Calu3 (cell line): ENCODE results near the gene CPNE6. TPM values are rescaled to one million over a fixed set of nuclear protein-coding genes. Genes with fewer than 3 reads are reported as not detected.

ENCODE experiments used
- BruUV-seq: library from RNA; stranded (reverse); fragments of 400-500 nt; replicated peaks from 2 replicates; lab custom pipeline; 2021; lab: Mats Ljungman, UMichigan
- CTCF ChIA-PET: fragments of 300-600 bp; sonication (Branson Sonifier 250); formaldehyde crosslinking; loops from one replicate; lab custom pipeline; 2022; ENCODE audit warnings: antibody characterized with exemption; lab: Charles Lee
- DNase-seq: peaks from one replicate; pipeline ENCODE4 v3.0.0; 2022
- H3K27ac Mint-ChIP-seq: one replicate; pipeline ENCODE4 v1.8.0; 2022; ENCODE audit warnings: mixed read lengths; ENCODE audit not compliant: unreplicated experiment
- H3K27me3 Mint-ChIP-seq: one replicate; pipeline ENCODE4 v1.8.0; 2022; ENCODE audit warnings: mixed read lengths; ENCODE audit not compliant: unreplicated experiment
- H3K36me3 Mint-ChIP-seq: one replicate; pipeline ENCODE4 v1.8.0; 2022; ENCODE audit warnings: mild to moderate bottlenecking, moderate library complexity, mixed read lengths; ENCODE audit not compliant: insufficient read depth, unreplicated experiment
- H3K4me1 Mint-ChIP-seq: one replicate; pipeline ENCODE4 v1.8.0; 2022; ENCODE audit warnings: mild to moderate bottlenecking, low read depth, mixed read lengths; ENCODE audit not compliant: unreplicated experiment
- H3K4me3 Mint-ChIP-seq: one replicate; pipeline ENCODE4 v1.8.0; 2022; ENCODE audit warnings: mild to moderate bottlenecking, low read depth, moderate library complexity, mixed read lengths; ENCODE audit not compliant: unreplicated experiment
- H3K9me3 Mint-ChIP-seq: one replicate; pipeline ENCODE4 v1.8.0; 2022; ENCODE audit warnings: low read depth, mixed read lengths; ENCODE audit not compliant: unreplicated experiment
- CTCF ChIP-seq: fragments of 200-600 bp; IDR thresholded peaks from one replicate; pipeline ENCODE4 v1.8.0; 2022; ENCODE audit warnings: antibody characterized with exemption; ENCODE audit not compliant: unreplicated experiment
- intact Hi-C: fragments of 100-400 bp; cut with micrococcal nuclease; formaldehyde crosslinking; loops from one replicate; pipeline ENCODE4 v1.10.0; 2022; ENCODE audit not compliant: unreplicated experiment
- total RNA-seq: library from RNA; stranded (reverse); gene quantifications from 2 replicates; pipeline ENCODE4 v1.2.3, GENCODE V29; 2022

CPNE6 gene
- total RNA-seq, 1 experiment from 2014 or later: not detected

DNA sequence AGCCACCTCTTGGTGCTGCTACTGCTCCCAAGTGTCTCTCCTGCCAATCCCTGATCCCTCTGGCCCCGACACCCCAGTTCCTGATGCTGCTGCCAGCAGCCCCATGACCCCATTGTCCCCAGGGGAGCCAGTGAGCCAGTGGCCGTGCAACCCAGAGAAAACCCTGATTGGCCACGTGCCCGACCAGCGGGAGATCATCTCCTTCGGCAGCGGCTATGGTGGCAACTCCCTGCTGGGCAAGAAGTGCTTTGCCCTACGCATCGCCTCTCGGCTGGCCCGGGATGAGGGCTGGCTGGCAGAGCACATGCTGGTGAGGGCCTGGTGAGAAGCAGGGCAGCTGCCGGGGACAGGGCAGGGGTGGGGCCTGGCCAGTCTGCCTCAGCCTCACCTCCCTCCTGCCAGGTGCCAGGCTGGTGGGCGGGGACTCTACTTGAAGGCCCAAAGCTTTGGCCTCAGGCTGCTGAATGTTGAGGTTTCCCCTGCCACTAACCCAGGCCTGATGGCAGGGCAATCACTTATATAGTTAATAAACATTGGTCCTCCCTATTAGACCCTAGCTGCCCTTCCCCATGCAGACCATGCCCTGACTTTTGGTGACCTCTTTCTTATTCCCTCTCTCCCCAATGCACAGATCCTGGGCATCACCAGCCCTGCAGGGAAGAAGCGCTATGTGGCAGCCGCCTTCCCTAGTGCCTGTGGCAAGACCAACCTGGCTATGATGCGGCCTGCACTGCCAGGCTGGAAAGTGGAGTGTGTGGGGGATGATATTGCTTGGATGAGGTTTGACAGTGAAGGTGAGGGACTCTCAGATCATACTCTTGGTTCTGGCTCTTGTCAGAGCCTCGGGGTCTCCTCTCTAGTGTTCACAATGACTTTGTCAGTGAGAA lies 27.8 kb downstream of the CPNE6 start:
- H3K27ac Mint-ChIP-seq: no peak overlapping the region
- no peak for TF ChIP-seq CTCF
- no TSS peak for BruUV-seq
- H3K4me3 Mint-ChIP-seq: no peak overlapping the region
- peaks cover 7% of the 10 kb centered on the region for H3K4me1 Mint-ChIP-seq
- no peaks in the 10 kb centered on the region for H3K27me3 Mint-ChIP-seq
- CTCF ChIA-PET: no interaction called here
- H3K36me3 Mint-ChIP-seq: peaks cover 63% of the 10 kb centered on the region
- intact Hi-C loops: no loop called here
- H3K9me3 Mint-ChIP-seq: no peaks in the 10 kb centered on the region
- DNase-seq: no peak

DNA sequence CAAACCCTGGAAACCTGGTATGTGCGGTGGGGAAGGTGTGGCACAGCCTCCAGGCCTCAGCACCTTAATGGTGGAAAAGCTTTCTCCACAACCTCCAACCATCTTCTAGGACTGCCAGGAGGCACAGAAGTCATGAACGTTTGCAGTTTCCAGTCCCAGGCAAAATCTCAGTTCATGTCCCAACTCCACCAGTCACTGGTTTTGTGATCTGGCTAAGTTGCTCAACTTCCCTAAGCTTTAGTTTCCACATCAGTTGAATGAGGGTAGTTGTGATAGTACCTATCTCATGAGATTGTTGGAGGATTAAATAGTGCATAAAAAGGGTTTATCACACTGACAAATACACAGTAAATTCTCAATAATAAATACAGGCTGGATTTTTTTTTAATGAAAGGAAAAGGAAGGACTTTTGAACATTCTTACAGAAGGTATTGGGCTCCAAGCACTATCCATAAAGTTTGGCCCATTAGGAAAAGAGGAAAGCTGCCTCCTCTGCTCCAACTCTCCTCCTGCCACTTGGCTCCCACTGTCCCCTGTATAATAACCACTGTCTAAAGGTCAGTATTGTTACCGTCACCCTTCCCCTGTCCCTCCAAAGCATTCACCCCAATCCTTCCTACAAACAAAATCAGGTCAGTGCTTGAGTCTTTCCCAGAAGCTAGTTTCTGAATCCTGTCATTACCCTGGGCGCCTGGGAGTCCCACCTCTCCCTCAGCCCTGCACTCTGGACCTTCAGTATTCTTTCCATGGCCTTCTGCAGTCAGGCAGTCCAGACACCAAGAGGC lies 29.0 kb downstream of the CPNE6 start:
- DNase-seq: no peak
- Mint-ChIP-seq H3K27me3 (no peaks in the 10 kb centered on the region), H3K4me3 (no peak overlapping the region), H3K4me1 (peaks cover 4% of the 10 kb centered on the region), H3K36me3 (peaks cover 58% of the 10 kb centered on the region), H3K9me3 (no peaks in the 10 kb centered on the region), H3K27ac (no peak overlapping the region)
- no peak for TF ChIP-seq CTCF
- no TSS peak for BruUV-seq
- intact Hi-C loops: no loop called here
- CTCF ChIA-PET: no interaction called here

DNA sequence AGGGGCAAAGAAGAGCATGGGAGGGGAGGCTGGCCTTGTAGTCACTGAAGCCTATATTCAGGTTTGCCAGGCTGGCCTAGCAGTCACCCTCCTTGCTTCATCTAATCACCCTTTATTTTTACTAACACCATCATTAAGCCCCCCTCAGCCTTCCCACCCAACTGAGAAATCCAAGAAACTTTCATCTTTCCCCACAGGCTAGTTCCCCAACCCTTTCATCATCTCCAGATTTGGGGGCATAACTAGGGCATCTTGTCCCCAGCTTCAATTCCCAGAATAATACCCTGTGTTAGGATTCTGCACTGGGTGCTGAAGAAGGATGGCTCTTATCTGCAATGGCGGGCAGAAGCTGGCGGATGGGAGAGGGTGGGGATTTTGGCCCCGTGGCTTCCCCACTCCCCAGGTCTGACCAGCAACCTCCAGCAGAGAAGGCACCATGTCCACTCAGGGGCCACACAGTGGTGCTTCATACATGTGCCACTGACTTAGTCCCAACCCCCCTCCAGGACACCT lies 29.7 kb downstream of the CPNE6 start:
- H3K27ac Mint-ChIP-seq: no peak overlapping the region
- peaks cover 53% of the 10 kb centered on the region for H3K36me3 Mint-ChIP-seq
- no peaks in the 10 kb centered on the region for H3K4me1 Mint-ChIP-seq
- H3K27me3 Mint-ChIP-seq: no peaks in the 10 kb centered on the region
- no peak overlapping the region for H3K4me3 Mint-ChIP-seq
- intact Hi-C loops: no loop called here
- CTCF ChIA-PET: no interaction called here
- no peak for TF ChIP-seq CTCF
- no TSS peak for BruUV-seq
- H3K9me3 Mint-ChIP-seq: no peaks in the 10 kb centered on the region
- no peak for DNase-seq

- CTCF ChIA-PET: interaction anchor here (1.7 kb wide), 1 partner anchor 9 kb away, joined by 4 read pairs; the partner anchor contains the start of gene PCK2
- no TSS peak for BruUV-seq
- no peak for DNase-seq
- Mint-ChIP-seq H3K36me3 (peaks cover 52% of the 10 kb centered on the region), H3K4me1 (no peaks in the 10 kb centered on the region), H3K4me3 (no peak overlapping the region), H3K9me3 (no peaks in the 10 kb centered on the region), H3K27ac (no peak overlapping the region), H3K27me3 (no peaks in the 10 kb centered on the region)
- TF ChIP-seq CTCF: no peak
- intact Hi-C loops: no loop called here
Measured at GRCh38 chr14:24102357-24103048, 31.1 kb downstream of the CPNE6 start.
